ENCODE measurements around the gene CPN1. TPM values are rescaled to one million over a fixed set of nuclear protein-coding genes. Genes with fewer than 3 reads are reported as not detected.
A peak's percentile ranks its signal among the peaks of the same experiment; 100 is the strongest.
"Not testable (repeated sequence)": the region's sequence is repeated elsewhere in the genome, so short reads cannot be mapped to it uniquely, and the experiment has no call there.

The CPN1 gene
- total and polyA plus RNA-seq, 2 experiments from 2014 or later = 0.32 TPM; not detected in 1

DNA sequence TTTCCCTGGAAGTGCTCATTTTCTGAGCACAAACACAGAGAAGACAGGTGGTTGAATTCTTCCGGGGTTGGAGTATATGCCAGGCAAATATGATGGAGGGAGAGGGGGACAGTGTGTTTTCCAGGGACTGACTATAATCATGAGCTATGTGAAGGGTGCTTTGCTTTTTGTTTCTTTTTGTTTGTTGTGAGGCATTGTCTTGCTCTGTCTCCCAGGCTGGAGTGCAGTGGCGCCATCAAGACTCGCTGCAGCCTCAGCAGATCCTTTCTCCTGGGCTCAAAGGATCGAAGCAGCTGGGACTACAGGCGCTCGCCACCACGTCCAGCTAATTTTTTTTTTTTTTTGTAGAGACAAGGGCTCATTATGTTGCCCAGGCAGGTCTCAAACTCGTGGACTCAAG is 47.3 kb upstream of the CPN1 start (continued):
- TF ChIP-seq, protein P1, sequence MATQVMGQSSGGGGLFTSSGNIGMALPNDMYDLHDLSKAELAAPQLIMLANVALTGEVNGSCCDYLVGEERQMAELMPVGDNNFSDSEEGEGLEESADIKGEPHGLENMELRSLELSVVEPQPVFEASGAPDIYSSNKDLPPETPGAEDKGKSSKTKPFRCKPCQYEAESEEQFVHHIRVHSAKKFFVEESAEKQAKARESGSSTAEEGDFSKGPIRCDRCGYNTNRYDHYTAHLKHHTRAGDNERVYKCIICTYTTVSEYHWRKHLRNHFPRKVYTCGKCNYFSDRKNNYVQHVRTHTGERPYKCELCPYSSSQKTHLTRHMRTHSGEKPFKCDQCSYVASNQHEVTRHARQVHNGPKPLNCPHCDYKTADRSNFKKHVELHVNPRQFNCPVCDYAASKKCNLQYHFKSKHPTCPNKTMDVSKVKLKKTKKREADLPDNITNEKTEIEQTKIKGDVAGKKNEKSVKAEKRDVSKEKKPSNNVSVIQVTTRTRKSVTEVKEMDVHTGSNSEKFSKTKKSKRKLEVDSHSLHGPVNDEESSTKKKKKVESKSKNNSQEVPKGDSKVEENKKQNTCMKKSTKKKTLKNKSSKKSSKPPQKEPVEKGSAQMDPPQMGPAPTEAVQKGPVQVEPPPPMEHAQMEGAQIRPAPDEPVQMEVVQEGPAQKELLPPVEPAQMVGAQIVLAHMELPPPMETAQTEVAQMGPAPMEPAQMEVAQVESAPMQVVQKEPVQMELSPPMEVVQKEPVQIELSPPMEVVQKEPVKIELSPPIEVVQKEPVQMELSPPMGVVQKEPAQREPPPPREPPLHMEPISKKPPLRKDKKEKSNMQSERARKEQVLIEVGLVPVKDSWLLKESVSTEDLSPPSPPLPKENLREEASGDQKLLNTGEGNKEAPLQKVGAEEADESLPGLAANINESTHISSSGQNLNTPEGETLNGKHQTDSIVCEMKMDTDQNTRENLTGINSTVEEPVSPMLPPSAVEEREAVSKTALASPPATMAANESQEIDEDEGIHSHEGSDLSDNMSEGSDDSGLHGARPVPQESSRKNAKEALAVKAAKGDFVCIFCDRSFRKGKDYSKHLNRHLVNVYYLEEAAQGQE (IDR thresholded peaks at IDR 0.05; ENCODE audit: unreplicated experiment) = no peak
- no peak for TF ChIP-seq ZNF331 (CRISPR knock-in tag; IDR thresholded peaks at IDR 0.05; ENCODE audit: low read depth)
- TF ChIP-seq, protein P2, sequence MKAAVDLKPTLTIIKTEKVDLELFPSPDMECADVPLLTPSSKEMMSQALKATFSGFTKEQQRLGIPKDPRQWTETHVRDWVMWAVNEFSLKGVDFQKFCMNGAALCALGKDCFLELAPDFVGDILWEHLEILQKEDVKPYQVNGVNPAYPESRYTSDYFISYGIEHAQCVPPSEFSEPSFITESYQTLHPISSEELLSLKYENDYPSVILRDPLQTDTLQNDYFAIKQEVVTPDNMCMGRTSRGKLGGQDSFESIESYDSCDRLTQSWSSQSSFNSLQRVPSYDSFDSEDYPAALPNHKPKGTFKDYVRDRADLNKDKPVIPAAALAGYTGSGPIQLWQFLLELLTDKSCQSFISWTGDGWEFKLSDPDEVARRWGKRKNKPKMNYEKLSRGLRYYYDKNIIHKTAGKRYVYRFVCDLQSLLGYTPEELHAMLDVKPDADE (IDR thresholded peaks at IDR 0.05) = no peak

DNA sequence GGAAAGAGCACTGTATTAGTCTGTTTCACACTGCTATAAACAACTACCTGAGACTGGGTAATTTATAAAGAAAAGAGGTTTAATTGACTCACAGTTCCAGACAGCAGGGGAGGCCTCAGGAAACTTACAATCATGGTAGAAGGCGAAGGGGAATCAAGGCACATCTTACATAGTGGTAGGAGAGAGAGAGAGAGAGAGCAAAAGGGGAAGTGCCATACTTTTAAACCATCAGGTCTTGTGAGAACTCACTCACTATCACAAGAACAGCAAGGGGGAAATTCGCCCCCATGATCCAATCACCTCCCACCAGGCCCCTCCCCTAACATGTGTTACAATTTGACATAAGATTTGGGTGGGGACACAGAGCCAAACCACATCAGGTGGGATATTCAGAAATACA is 43.7 kb upstream of the CPN1 start:
- H3K4me1 ChIP-seq (ENCODE audit: insufficient read depth); DNase-seq (ENCODE audit: low spot score); H3K27ac ChIP-seq (ENCODE audit: low read depth); H3K36me3 ChIP-seq (ENCODE audit: insufficient read depth); H3K9me2 ChIP-seq (ENCODE audit: insufficient read depth); ATAC-seq; H3K4me3 ChIP-seq; H3F3A ChIP-seq (replicated peaks; ENCODE audit: low read depth); H3K9me3 Mint-ChIP-seq; H3K4me3 Mint-ChIP-seq; H3K79me2 ChIP-seq (replicated peaks; ENCODE audit: insufficient read depth); H3K4me1 Mint-ChIP-seq; H3K27me3 ChIP-seq (ENCODE audit: insufficient read depth); H3K4me2 ChIP-seq; H3K27me3 Mint-ChIP-seq (ENCODE audit: insufficient read depth, low read depth, poor library complexity); H3K27ac Mint-ChIP-seq; H3K36me3 Mint-ChIP-seq (ENCODE audit: low read depth); H4K20me1 ChIP-seq (replicated peaks; ENCODE audit: insufficient read depth): not testable (repeated sequence)
- H2AFZ ChIP-seq = peak overlapping the region; percentile 25; the same call in 1 of the 2 replicates

DNA sequence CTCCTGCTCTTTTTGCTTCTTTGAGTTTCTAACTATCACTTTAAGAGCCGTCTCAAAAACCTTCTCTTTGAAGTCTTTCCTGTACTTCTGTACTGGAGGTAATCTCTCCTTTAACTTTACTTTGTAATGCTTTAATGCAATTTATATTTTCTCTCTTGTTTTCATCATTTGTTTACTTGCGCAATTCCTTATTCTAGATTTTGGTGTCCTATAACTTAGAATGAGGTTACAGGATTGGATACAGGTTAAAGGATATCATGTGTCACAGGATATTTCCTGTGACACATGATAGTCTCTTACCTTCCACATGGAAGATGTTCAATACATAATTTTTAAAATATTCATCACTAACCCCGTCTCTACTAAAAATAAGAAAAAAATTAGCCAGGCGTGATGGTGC is 42.4 kb upstream of the CPN1 start:
- H2AFZ ChIP-seq = peak overlapping the region; percentile 81
- no peaks in the 10 kb centered on the region for H3K36me3 ChIP-seq (ENCODE audit: insufficient read depth)
- no peaks in the 10 kb centered on the region for H3K36me3 Mint-ChIP-seq (ENCODE audit: low read depth)
- DNase-seq (ENCODE audit: low spot score) = no peak
- H3K4me1 ChIP-seq (ENCODE audit: insufficient read depth) = no peaks in the 10 kb centered on the region
- H3K4me3 Mint-ChIP-seq = no peak overlapping the region
- H3K27me3 Mint-ChIP-seq (ENCODE audit: insufficient read depth, low read depth, poor library complexity) = peaks cover 4% of the 10 kb centered on the region
- no peak overlapping the region for H3K4me3 ChIP-seq
- no peaks in the 10 kb centered on the region for H3K4me1 Mint-ChIP-seq
- H3K27me3 ChIP-seq (ENCODE audit: insufficient read depth) = no peaks in the 10 kb centered on the region
- TF ChIP-seq NANOG (IDR thresholded peaks at IDR 0.05; ENCODE audit: borderline replicate concordance) = no peak
- TF ChIP-seq CREB1 (CRISPR knock-in tag; IDR thresholded peaks at IDR 0.05; ENCODE audit: low read depth) = no peak
- TF ChIP-seq EZH2 (IDR thresholded peaks at IDR 0.05; ENCODE audit: low read depth, unreplicated experiment) = no peak
- no peaks in the 10 kb centered on the region for H3K79me2 ChIP-seq (replicated peaks; ENCODE audit: insufficient read depth)
- H4K20me1 ChIP-seq (replicated peaks; ENCODE audit: insufficient read depth) = no peaks in the 10 kb centered on the region
- H3K4me2 ChIP-seq = no peak overlapping the region
- no peak for ATAC-seq
- no peaks in the 10 kb centered on the region for H3F3A ChIP-seq (replicated peaks; ENCODE audit: low read depth)
- no peak overlapping the region for H3K27ac Mint-ChIP-seq
- H3K9me3 Mint-ChIP-seq = no peaks in the 10 kb centered on the region; the same call in 2 of the 3 replicates
- H3K9me2 ChIP-seq (ENCODE audit: insufficient read depth) = no peaks in the 10 kb centered on the region
- H3K27ac ChIP-seq (ENCODE audit: low read depth) = no peak overlapping the region
